ENCODE measurements around the gene CFHR1.
"Not testable (repeated sequence)": the region's sequence is repeated elsewhere in the genome, so short reads cannot be mapped to it uniquely, and the experiment has no call there.

The CFHR1 gene

DNA sequence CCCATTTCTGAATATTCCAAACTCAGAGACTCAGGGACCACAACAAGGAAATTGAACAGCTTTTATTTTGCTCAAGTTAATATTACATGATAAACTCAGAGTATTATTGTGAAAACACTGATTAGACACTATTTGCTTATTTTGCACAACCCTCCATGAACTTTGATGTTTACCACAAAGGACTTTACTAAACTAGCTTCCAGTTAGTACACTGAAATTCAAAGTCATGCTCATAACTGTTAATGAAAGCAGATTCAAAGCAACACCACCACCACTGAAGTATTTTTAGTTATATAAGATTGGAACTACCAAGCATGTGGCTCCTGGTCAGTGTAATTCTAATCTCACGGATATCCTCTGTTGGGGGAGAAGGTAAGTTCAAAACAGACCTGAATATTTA is at the start of gene CFHR1:
Gene CFHR1 (plus strand): TSS at position 201 of the 400 bp plus-strand sequence. CDS start 114 bp downstream, at position 315.
- DNase-seq, ATAC-seq: not testable (repeated sequence)

DNA sequence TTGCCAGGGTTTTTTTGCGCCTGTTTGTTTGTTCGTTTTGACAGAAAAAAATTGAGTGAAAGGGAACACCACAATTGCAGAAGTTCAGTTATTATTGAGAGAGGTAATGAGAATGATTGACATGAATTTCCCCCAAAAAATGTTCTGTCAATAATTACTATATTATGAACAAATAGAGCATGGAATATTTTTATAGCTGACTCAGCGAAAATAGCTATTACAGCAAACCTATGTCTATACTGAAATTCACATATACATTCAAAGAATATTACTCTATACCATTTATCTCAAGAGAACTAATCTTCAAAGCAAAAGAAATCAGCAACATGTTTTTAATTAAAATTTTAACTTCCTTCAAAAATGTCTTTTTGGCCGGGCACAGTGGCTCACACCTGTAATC is 49.7 kb upstream of the CFHR1 start:
- not testable (repeated sequence) for DNase-seq, ATAC-seq

- DNase-seq (no peak), ATAC-seq (no peak)
Measured at GRCh38 chr1:196773713-196774112, 45.8 kb upstream of the CFHR1 start.

DNA sequence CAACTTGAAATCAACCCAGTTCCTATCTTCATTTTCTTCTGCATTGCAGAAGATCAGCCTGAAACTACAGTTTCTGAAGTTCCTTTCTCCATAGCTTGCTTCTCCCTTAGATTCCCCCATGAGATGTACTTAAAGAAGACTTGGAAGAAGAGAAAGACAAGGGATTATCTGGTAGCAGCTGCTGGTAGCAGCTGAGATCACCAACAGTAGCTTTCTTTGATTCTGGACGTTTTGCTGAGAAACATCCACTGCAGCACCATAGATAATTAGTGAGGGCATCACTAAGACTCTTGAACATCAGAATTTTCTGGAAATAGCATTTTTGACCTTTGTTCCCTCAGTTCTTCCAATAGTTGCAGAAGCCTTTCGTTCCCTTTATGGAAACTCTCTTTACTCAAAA is 45.4 kb upstream of the CFHR1 start:
- no peak for ATAC-seq
- DNase-seq = no peak

DNA sequence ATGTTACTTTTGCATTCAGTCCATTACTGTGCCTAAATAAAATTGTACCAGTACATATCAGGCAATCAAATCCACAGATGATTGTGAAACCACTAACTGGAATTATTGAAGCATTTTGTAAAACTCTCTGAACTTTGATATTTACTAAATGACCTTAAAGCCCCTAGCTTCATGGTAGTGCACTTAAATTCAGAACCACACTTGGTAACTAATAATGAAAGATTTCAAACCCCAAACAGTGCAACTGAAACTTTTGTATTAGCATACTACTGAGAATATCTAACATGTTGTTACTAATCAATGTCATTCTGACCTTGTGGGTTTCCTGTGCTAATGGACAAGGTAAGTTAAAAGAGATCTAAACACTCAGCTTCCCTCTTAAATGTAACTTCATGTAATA is 44.9 kb upstream of the CFHR1 start, which contains the start of gene CFHR3:
Gene CFHR3 (plus strand): TSS at position 238 of the 400 bp plus-strand sequence. CDS start 47 bp downstream, at position 285.
- DNase-seq (no peak), ATAC-seq (no peak)

GRCh38 chr1:196777603-196778002 is 41.9 kb upstream of the CFHR1 start:
- ATAC-seq = no peak
- DNase-seq = no peak

GRCh38 chr1:196779093-196779492 is 40.4 kb upstream of the CFHR1 start:
- DNase-seq = no peak

GRCh38 chr1:196791252-196791651 is 28.3 kb upstream of the CFHR1 start:
- not testable (repeated sequence) for ATAC-seq, DNase-seq

More at GRCh38 chr1:196779093-196779492, 40.4 kb upstream of the CFHR1 start:
- no peak for ATAC-seq

- DNase-seq, ATAC-seq: not testable (repeated sequence)
Measured at GRCh38 chr1:196794103-196794502, 25.4 kb upstream of the CFHR1 start.

GRCh38 chr1:196797891-196798290 is 21.6 kb upstream of the CFHR1 start:
- ATAC-seq (no peak), DNase-seq (no peak)

- DNase-seq, ATAC-seq: not testable (repeated sequence)
Measured at GRCh38 chr1:196801920-196802319, 17.6 kb upstream of the CFHR1 start.

DNA sequence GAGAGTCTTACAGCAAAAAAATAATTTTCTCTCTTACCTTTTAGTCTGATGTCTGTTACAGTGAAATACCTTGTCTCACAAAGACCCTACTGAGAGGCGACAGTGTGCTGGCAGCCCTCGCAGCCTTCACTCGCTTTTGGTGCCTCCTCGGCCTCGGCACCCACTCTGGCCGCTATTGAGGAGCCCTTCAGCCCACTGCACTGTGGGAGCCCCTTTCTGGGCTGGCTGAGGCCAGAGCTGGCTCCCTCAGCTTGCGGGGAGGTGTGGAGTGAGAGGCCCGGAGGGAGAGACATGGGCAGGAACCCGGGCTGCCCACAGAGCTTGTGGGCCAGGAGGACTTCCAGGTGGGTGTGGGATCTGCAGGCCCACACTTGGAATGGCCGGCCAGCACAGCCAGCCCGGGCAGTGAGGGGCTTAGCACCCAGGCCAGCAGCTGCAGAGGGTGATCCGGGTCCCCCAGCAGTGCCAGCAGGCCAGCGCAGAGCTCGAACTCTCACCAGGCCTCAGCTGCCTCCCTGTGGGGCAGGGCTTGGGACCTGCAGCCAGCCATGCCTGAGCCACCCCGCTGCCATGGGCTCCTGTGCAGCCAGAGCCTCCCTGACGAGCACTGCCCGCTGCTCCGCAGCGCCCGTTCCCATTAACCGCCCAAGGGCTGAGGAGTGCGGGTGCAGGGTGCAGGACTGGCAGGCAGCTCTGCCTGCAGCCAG is 10.8 kb upstream of the CFHR1 start:
- DNase-seq = no peak
- ATAC-seq = no peak

DNA sequence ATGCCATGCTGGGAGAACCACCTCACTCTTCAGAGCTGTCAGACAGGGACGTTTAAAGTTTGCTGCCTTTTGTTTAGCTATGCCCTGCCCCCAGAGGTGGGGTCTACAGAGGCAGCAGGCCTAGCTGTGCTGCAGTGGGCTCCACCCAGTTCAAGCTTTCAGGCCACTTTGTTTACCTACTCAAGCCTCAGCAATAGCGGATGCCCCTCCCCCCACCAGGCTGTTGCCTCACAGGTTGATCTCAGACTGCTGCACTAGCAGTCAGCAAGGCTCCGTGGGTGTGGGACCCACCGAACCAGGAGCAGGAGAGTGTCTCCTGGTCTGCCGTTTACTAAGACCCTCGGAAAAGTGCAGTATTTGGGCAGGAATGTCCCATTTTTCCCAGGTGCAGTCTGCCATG is 2.1 kb upstream of the CFHR1 start:
- not testable (repeated sequence) for DNase-seq, ATAC-seq

GRCh38 chr1:196827860-196828259 is 8.3 kb downstream of the CFHR1 start:
- not testable (repeated sequence) for DNase-seq, ATAC-seq

- not testable (repeated sequence) for DNase-seq, ATAC-seq
Measured at GRCh38 chr1:196849613-196850492, 30.3 kb downstream of the CFHR1 start.

- no peak for DNase-seq
- no peak for ATAC-seq
Measured at GRCh38 chr1:196856053-196856452, 36.5 kb downstream of the CFHR1 start.

GRCh38 chr1:196857188-196857587 is 37.7 kb downstream of the CFHR1 start:
- no peak for ATAC-seq
- no peak for DNase-seq

GRCh38 chr1:196858811-196859210 is 39.3 kb downstream of the CFHR1 start:
- no peak for DNase-seq
- ATAC-seq = no peak

GRCh38 chr1:196860323-196860884 is 40.9 kb downstream of the CFHR1 start:
- DNase-seq (no peak), ATAC-seq (no peak)

DNA sequence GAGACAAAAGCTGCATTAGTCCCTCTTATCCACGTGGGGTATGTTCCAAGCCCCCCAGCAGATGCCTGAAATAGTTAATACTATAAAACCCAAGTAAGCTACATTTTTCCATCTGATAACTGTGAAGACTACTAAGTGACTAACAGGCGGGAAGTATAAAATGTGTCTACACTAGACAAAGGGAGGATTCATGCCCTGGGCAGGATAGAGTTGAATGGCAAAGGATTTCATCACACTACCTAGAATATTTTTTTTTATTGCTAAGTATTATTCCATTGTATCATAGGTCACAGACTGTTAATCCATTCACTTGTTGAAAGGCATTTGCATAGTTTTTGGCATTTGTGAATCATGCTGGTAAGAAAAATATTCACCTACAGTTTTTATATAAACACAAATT is 41.9 kb downstream of the CFHR1 start:
- DNase-seq (no peak), ATAC-seq (no peak)

DNA sequence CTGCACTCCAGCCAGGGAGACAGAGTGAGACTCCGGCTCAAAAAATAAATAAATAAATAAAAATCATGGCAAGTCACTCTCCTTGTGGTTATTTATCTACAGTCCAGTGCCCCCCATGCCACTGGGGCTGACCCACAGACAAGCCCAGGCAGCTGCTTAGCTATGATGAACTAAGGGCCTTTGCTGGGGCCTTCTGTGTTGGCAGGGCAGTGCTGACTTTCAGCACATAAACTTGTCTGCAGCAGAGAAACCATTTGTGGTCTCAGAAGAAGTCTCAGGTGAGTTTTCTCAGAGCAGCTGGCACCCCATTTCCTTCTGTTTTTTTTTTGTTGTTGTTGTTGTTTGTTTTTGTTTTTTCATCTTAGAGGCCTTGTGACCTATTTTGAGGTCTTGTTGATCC is 47.4 kb downstream of the CFHR1 start:
- no peak for DNase-seq
- no peak for ATAC-seq

DNA sequence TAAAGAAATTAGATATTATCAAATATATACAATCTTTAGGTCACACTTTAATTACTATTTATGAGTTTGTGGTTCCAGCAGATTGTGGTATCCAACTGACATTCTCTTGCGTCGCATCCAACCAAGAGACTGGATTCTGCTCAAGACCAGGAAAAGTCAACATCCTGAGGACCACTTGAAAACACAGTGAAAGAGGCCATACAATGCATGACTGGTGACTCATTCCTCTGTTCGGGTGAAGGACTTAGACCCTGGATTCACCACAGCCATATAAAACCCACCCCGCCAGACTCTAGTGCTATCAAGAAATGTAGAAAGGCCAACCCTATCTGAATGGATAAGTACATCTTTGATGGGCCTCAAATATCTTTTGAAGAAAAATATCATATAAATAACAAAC is 53.9 kb downstream of the CFHR1 start:
- DNase-seq (no peak), ATAC-seq (no peak)

DNA sequence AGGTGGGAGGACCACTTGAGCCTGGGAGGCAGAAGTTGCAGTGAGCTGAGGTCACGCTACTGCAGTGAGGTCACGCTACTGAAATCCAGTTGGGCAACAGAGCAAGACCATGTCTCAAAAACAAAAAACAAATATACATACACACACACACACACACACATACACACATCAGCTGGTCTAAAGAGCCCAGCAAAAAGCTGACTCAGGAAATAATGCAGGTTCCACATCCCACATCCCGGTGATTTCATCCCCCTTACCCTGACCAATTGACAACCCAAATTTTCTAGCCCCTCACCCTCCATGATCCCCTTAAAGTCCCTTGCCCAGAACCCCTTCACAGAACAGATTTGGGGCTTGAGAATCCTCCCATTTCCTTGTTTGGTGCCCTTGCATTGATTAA is 56.4 kb downstream of the CFHR1 start:
- no peak for DNase-seq
- ATAC-seq = no peak

All from stimulated activated naive CD8-positive, alpha-beta T cell treated with anti-CD3 and anti-CD28 coated beads, Interleukin-15, Interleukin-2, amounts not matched to agents 100 U/mL and 50 U/mL, for 24 hours (primary cell).